ENCODE data around the gene PSTPIP2. TPM values are rescaled to one million over a fixed set of nuclear protein-coding genes. Genes with fewer than 3 reads are reported as not detected.

Gene PSTPIP2
- total RNA-seq, 1 donor from 2014 or later, result 0.60 TPM

DNA sequence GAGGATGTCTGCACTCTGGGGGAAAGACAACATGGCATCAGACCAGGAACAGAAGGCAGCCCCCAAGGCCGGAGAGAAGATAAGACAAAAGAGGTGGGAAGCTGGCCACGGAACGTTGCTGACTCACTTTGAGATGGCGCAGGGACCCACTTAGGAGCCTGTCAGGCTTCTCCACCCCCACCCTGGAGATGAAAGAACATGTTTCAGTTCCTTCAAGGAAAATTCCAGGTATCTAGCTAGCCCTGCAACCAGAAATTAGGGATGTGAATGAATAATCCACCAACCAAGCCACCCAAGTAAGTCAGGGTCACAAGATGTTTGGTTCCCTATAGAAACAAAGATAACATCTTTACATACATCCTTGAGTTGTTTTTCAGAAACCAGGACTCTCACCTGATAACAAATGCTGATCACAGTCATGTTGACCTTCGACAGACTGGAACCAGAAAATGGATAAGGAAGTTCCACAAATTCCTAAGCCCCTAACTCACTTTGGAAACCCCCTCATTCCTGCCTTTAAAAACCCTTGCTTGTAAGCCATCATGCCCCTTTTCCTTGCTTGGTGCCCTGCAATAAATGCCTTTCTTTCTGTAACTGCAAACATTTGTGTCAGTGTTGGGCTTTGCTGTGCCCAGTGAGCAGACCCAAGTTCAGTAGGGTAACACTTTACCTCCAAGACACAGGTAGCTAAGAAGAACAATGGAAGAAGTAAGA is 31.9 kb downstream of the PSTPIP2 start:
- TF ChIP-seq, protein P1, sequence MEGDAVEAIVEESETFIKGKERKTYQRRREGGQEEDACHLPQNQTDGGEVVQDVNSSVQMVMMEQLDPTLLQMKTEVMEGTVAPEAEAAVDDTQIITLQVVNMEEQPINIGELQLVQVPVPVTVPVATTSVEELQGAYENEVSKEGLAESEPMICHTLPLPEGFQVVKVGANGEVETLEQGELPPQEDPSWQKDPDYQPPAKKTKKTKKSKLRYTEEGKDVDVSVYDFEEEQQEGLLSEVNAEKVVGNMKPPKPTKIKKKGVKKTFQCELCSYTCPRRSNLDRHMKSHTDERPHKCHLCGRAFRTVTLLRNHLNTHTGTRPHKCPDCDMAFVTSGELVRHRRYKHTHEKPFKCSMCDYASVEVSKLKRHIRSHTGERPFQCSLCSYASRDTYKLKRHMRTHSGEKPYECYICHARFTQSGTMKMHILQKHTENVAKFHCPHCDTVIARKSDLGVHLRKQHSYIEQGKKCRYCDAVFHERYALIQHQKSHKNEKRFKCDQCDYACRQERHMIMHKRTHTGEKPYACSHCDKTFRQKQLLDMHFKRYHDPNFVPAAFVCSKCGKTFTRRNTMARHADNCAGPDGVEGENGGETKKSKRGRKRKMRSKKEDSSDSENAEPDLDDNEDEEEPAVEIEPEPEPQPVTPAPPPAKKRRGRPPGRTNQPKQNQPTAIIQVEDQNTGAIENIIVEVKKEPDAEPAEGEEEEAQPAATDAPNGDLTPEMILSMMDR (IDR thresholded peaks at IDR 0.05), result no peak
- no peak overlapping the region for H3K27ac Mint-ChIP-seq
- POLR2A ChIA-PET, result no interaction called here
- no peak overlapping the region for H3K4me3 Mint-ChIP-seq
- CTCF ChIA-PET, result no interaction called here
- intact Hi-C loops (cut with micrococcal nuclease), result no loop called here
- DNase-seq (no peak), ATAC-seq (ENCODE audit: low read depth) (no peak)
- no peaks in the 10 kb centered on the region for H3K4me1 Mint-ChIP-seq
- peaks cover 2% of the 10 kb centered on the region for H3K9me3 Mint-ChIP-seq
- no peaks in the 10 kb centered on the region for H3K36me3 Mint-ChIP-seq (ENCODE audit: low read depth)
- H3K27me3 Mint-ChIP-seq, result peaks cover 4% of the 10 kb centered on the region

DNA sequence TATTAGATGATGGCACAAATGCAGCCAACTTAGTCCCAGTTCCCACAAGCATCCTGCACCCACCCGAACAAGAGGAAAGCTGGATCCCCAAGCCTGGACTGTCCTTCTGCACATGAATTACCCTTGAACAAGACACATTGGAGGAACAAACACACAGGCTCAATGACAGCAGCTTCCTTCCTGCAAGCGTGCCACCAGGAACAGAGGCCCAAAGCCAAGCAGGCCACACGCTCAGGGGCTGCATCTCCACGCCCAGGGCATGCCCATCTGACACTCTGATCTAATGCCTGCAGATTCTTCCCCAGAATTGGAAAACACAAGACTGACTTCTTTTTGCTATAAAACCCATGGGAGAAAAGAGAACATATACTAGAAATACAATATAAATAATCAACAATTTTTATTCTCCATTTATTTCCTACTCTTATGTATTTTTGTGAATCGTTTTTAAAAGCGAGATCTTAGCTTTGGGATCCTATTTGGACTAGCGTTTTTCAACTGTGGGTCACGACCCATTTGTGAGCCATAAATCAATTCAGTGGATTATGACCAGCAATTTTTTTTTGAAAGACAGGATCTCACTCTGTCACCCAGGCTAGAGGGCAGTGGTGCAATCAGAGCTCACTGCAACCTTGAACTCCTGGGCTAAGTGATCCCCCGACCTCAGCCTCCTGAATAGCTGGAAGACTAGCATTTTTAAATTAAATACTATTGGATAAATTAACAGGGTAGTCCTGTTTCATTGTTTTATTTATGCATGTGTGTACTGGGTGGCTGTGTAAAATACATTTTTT is 34.4 kb downstream of the PSTPIP2 start:
- DNase-seq (no peak), ATAC-seq (ENCODE audit: low read depth) (no peak)
- Mint-ChIP-seq H3K27ac (no peak overlapping the region), H3K36me3 (ENCODE audit: low read depth) (no peaks in the 10 kb centered on the region), H3K4me3 (no peak overlapping the region), H3K9me3 (no peaks in the 10 kb centered on the region), H3K27me3 (peaks cover 2% of the 10 kb centered on the region), H3K4me1 (no peaks in the 10 kb centered on the region)
- TF ChIP-seq, protein P1 (IDR thresholded peaks at IDR 0.05), result no peak
- ChIA-PET POLR2A (no interaction called here), CTCF (no interaction called here)
- intact Hi-C loops (cut with micrococcal nuclease), result no loop called here

DNA sequence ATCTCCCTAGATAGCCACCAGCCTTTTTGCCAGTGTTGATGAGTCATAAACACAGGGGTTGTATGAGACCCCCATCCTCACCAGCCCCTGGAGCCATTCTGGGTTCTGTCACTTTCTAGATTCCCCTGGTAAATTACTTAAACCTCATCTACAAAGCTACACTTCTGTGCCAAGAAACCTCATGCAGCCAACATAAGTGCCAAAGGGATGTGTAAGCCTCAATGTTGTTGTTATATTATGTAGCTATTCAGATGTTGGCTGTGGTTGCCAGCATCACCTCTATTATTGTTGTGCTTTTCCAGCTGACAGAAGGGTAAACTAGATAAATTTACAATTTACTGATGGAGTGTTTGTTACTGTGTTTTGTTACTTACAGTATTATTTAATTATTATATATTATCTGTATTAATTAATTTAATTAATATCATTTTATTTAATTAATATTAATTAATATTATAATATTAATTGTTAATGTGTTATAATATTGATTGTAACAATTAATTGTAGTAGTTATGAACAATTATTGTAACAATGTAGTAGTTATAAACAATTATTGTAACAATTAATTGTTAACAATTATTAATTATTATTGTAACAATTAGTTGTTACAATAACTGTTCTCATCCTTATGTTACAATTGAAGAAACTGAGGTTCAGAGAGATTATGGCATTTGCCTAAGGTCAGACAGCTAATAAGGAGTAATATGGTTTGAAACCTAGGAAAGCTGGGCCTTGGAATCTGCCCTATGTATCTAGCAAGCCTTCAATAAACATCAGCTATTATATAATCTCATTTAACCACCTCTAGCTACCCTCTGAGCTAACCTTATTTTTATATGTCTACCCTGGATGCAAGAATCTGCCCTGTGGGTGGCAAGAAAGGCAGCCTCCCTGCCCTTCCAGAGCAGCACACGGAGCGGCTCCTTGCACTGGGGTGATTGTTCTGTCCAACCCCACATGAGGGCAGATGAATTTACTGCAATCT is 36.1 kb downstream of the PSTPIP2 start:
- TF ChIP-seq, protein P1 (IDR thresholded peaks at IDR 0.05), result no peak
- DNase-seq (no peak), ATAC-seq (ENCODE audit: low read depth) (no peak)
- no peaks in the 10 kb centered on the region for H3K4me1 Mint-ChIP-seq
- H3K4me3 Mint-ChIP-seq, result no peak overlapping the region
- H3K36me3 Mint-ChIP-seq (ENCODE audit: low read depth), result no peaks in the 10 kb centered on the region
- intact Hi-C loops (cut with micrococcal nuclease), result no loop called here
- ChIA-PET CTCF (no interaction called here), POLR2A (interaction anchor here (0.6 kb wide), 1 partner anchor 62 kb away, joined by 6 read pairs; no protein-coding TSS in a partner anchor)
- H3K27me3 Mint-ChIP-seq, result peaks cover 2% of the 10 kb centered on the region
- H3K27ac Mint-ChIP-seq, result no peak overlapping the region
- no peaks in the 10 kb centered on the region for H3K9me3 Mint-ChIP-seq

DNA sequence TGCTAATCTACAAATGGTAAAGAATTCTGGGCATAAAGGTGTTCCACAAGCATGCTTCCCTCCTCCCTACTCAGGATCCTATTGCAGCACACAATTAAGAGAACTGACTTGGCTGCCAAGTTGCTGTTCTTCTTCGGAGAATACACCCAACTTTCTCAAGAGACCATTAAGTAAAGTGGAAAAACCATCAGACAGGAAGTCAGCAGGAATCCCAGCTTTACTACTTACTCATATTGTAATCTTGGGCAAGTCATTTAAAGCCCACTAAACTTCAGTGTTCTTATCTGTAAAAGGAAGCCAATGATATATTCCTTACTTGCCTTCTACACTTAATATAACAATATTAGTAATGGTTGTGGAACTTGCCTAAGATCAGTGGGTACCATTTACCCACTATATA is 37.8 kb downstream of the PSTPIP2 start:
- Mint-ChIP-seq H3K27ac (no peak overlapping the region), H3K9me3 (no peaks in the 10 kb centered on the region), H3K27me3 (no peaks in the 10 kb centered on the region), H3K36me3 (ENCODE audit: low read depth) (no peaks in the 10 kb centered on the region), H3K4me3 (no peak overlapping the region), H3K4me1 (no peaks in the 10 kb centered on the region)
- DNase-seq, result no peak
- TF ChIP-seq, protein P1 (IDR thresholded peaks at IDR 0.05), result no peak
- CTCF ChIA-PET, result no interaction called here
- POLR2A ChIA-PET, result interaction anchor here (0.5 kb wide), 1 partner anchor 14 kb away, joined by 5 read pairs; no protein-coding TSS in a partner anchor
- no peak for ATAC-seq (ENCODE audit: low read depth)
- intact Hi-C loops (cut with micrococcal nuclease), result no loop called here
